ENCODE data around the gene COL4A2.

- TF ChIP-seq, protein P1, sequence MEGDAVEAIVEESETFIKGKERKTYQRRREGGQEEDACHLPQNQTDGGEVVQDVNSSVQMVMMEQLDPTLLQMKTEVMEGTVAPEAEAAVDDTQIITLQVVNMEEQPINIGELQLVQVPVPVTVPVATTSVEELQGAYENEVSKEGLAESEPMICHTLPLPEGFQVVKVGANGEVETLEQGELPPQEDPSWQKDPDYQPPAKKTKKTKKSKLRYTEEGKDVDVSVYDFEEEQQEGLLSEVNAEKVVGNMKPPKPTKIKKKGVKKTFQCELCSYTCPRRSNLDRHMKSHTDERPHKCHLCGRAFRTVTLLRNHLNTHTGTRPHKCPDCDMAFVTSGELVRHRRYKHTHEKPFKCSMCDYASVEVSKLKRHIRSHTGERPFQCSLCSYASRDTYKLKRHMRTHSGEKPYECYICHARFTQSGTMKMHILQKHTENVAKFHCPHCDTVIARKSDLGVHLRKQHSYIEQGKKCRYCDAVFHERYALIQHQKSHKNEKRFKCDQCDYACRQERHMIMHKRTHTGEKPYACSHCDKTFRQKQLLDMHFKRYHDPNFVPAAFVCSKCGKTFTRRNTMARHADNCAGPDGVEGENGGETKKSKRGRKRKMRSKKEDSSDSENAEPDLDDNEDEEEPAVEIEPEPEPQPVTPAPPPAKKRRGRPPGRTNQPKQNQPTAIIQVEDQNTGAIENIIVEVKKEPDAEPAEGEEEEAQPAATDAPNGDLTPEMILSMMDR (IDR thresholded peaks at IDR 0.05) = no peak
- TF ChIP-seq POLR2A (IDR thresholded peaks at IDR 0.05) = no peak
Measured at GRCh38 chr13:110438211-110438610, 131.1 kb downstream of the COL4A2 start.

All from right lobe of liver (tissue), 4 donors.